Activated naive CD4-positive, alpha-beta T cell (primary cell): ENCODE data around the gene ALK.

Source experiments
- DNase-seq, 4 experiments: peaks; one replicate each; lab custom pipeline; 2025; lab: John Stamatoyannopoulos, UW

ALK gene

DNA sequence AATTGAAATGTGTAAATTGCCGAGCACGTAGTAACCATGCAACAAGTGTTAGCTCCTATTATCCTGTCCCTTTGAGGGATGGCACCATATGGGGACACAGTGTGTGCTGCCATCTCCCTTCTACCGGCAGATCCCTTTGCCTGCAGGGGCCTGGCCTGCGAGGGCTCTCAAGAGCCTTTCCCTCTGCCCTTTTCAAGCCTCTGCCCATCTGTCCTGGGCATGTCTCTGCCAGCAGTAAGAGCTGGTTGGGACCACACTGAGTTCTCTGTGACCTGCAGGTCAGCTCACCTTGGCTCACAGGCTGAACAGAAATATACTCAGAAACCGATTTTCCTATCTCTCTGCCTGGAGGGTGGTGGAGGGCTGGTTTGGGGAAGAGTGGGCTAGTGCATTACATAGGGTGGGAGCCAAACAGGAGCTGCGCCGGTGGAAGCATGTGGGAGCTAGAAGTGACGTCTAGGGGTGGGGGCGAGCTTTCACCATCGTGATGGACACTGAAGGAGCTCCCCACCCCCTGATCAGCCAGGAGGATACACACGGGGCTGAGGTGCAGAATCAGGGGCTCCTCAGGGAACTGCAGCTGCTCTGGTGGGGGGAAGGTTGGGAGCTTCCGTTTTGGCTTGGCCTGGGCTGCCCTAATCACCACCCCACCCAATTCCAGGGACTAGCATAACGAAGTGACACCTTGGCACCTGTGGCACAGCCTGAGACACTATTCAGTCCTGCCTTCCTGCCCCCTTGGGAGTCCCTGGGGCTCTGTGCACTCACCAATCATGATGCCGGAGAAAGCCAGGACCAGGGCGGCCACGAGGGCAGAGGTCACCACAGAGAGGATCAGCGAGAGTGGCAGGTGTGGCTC is 696.5 kb downstream of the ALK start:
- DNase-seq = no peak

- no peak for DNase-seq
Observed at GRCh38 chr2:29223851-29224692, 697.3 kb downstream of the ALK start.

- DNase-seq = no peak
Observed at GRCh38 chr2:29223257-29223656, 698.1 kb downstream of the ALK start.

- no peak for DNase-seq
Observed at GRCh38 chr2:29222381-29223179, 698.8 kb downstream of the ALK start.

DNA sequence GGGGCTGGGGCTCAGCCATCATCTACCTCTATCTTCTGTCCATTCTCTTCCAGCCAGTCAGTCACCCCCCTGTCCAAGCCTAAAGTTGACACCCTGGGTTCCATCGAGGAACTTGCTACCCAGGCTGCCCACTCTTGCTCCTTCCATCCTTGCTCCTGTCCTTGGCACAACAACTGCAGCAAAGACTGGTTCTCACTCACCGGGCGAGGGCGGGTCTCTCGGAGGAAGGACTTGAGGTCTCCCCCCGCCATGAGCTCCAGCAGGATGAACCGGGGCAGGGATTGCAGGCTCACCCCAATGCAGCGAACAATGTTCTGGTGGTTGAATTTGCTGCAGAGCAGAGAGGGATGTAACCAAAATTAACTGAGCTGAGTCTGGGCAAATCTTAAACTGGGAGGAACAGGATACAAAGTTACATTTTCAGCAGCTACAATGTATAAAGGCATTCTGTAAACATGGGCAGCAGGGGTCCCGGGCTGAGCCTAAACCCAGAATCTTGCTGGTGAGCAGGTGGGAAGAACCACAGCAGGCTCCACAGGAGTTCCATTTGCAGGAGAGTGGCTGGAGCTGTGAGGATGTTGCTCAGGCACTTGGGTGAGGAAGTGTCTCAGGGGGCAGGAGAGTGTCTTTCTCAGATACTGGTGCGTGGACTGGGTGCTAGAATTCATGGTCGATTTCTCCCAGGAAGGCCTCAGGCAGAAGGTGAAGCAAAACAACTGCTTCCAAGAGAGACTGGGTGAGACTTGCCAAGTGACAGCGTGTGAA is 700.7 kb downstream of the ALK start:
- DNase-seq = no peak

- no peak for DNase-seq
Observed at GRCh38 chr2:29219374-29219773, 702.0 kb downstream of the ALK start.

GRCh38 chr2:29218550-29219125 is 702.7 kb downstream of the ALK start:
- no peak for DNase-seq

DNA sequence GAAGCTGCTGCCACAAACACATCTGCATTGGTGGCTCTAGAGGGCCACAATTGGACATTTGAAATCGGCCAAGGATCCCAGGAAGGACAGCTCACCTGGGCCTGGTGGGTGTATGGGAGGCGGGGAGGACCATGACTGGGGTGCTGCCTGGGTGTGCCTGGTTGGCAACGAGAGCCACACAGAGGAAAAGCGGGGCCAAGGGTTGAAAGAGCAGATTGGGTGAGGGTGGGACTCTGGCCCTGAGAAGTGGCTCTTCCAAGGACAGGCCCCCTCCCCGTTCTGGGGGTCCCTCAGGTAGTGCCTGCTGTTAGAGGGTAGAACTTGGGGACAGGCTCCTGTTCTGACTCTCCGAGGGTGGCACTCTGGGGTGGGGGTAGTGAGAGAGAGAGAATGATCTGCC is 703.3 kb downstream of the ALK start:
- DNase-seq = no peak

- DNase-seq = no peak
Observed at GRCh38 chr2:29216609-29216909, 704.8 kb downstream of the ALK start.

DNA sequence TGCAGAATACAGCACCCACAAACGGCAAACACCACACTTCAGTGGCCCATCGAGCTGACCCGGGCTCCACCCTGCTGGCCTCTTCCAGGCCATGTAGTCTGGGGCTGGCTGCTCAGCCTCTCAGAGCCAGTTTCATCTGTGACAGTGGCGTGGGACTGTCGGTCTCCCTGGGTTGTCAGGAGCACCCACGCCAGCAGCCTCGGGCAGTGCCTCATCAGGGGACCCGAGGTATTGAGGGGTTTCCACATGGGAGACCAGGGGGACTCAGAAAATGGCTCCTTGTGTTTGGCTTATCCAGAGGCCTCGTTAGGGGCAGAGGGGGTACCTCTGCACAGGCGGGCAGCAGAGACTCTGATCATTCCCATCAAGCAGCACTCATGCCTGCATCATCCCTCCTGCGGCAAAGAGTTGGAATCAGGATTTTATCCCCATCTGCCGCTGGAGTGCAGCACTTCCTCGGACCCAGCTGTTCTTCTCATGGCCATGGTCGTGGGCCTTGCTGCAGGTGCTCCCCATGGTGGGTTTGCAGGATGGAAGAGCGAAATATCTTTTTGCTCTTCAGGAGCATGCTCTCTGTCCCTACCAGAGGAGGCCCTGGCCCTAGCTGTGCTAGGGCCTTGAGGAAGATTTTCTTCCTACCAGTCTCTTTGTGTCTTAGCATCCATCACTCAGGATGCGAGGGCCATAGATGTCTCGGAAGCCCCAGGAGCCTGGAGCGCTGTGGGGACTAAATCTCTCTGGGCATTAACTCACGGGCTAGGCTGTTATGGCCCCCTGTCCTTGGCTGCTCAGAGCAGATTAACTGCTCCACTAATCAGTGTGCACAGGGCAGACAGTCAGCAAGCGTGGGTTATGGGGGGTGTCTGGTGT is 705.4 kb downstream of the ALK start:
- no peak for DNase-seq

DNA sequence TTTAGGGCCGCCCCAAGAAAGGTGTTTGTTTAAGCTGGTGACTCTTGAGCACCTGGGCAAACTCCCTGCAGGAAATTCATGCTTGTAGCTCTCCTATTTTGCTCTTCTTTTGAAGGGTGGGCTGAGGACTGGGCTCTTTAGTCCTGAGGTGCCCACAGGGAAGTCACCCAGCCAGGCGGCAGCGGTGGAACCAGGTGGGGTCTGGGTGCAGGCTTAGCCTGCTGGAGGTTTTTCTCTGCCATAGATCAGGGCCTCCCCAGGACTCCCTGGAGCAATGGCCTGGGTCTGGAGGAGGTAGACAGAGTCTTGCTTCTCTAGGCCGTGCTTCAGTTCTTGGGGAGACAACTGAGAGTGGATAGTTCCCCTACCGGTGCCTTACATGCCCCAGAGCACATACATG is 706.3 kb downstream of the ALK start:
- no peak for DNase-seq

DNA sequence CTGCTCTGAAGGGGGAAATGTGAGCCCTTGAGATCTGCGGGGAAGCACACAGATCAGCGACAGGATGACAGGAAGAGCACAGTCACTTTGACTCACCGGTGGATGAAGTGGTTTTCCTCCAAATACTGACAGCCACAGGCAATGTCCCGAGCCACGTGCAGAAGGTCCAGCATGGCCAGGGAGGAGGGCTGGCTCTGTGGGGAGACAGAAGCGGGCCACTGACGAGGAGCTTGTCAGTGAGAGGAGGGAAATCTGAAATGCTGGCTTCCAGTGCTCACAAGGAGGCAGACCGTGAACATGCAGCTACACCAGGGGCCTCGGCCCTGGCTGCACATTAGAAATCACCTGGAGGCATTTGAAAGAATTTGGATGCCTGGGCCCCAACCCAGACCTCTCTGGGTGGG is 707.5 kb downstream of the ALK start:
- no peak for DNase-seq

- no peak for DNase-seq
Observed at GRCh38 chr2:29212009-29212408, 709.4 kb downstream of the ALK start.

- no peak for DNase-seq
Observed at GRCh38 chr2:29209551-29209950, 711.8 kb downstream of the ALK start.

DNA sequence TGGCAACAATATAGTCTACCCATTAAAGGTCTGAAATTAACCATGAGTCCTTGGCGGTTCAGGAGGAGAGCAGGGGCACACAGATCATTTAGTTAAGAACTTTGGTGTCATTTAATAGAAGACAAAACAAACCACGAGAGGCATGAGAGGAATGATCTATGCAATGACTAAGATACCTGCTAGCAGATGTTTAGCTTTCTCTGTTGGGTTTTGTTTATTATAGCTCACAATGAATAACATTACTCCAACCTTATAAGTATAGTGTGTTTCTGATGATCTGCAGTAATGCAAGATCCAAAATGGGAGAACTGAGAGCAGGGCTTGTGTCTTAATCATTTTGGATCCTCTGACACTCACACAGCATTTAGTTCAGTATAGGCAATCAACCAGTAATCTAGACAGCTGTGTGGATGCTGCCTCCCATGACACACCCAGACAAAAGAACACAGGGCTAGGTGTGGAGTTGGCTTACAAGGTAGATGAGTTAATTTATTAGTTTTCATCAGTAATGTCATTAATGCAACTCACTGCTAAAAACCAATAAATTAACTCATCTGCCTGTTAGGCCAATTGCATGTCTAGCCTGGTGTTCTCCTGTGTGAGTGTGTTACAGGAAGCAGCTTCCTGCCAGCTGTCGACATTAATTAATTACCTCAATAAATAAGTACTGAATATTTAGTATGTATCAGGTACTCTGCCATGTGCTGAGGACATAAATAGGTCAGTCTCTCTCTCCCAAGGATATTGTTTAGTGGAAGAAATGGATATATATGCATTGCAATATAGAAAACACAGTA is 713.8 kb downstream of the ALK start:
- DNase-seq = no peak

- no peak for DNase-seq
Observed at GRCh38 chr2:29206941-29207340, 714.4 kb downstream of the ALK start.

DNA sequence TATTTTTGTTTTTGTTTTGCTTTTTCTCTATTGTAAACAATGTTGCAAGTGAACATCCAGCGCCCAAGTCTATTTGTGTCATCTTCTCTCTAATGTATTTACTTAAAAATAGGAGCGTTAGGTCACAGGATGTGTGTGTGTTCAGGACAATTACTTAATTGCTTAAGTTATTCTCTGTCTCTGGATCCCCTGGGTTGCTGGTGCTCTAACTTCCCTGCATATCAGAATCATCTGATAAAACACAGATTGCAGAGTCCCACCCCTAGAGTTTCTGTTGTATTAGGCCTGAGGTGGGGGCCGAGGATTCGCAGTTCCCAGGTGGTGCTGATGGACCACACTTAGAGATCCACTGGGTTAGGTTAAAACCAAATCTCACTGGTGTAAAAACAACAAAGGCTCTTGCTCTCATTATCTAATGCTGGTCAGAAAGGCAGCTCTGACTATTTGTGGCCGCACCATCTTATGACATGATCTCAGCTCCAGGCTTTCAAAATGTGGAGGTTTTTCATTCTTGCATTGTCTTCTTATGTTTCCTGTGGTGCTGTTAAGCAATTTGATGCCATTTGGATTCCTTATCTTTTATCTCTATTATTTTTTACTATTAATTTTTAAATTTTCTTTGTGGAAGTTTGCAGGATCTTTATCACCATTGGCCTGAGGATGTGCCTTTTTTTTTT is 718.4 kb downstream of the ALK start:
- no peak for DNase-seq

- DNase-seq = no peak
Observed at GRCh38 chr2:29201979-29202378, 719.4 kb downstream of the ALK start.
